OCI-LY1 (cell line): ENCODE measurements around the gene MTIF3.

Source experiments
- H2AFZ ChIP-seq: fragments of 200-600 bp; sonication (generic), shearing (Covaris generic); 2 replicates; pipeline ENCODE4 v1.6.0; 2014; ENCODE audit warnings: antibody characterized with exemption, mild to moderate bottlenecking, low read length
- H3F3A ChIP-seq: fragments of 200-600 bp; sonication (generic), shearing (Covaris generic); 2 replicates; pipeline ENCODE4 v1.6.0; 2014; ENCODE audit warnings: mild to moderate bottlenecking, antibody characterized with exemption, low read length, moderate library complexity; ENCODE audit not compliant: insufficient read depth
- H3K27ac ChIP-seq: fragments of 200-600 bp; sonication (generic); 2 replicates; pipeline ENCODE4 v1.5.1; 2014; ENCODE audit warnings: low read length, mixed run types, mild to moderate bottlenecking, low read depth; ENCODE audit not compliant: poor library complexity, severe bottlenecking
- H3K27me3 ChIP-seq: fragments of 200-600 bp; sonication (generic); 2 replicates; pipeline ENCODE4 v1.6.0; 2014; ENCODE audit warnings: antibody characterized with exemption, mild to moderate bottlenecking, low read length, moderate library complexity; ENCODE audit not compliant: insufficient read depth
- H3K36me3 ChIP-seq: fragments of 200-600 bp; sonication (generic); 2 replicates; pipeline ENCODE4 v1.6.1; 2014; ENCODE audit warnings: mild to moderate bottlenecking, antibody characterized with exemption, low read length, moderate library complexity, mixed read lengths; ENCODE audit not compliant: insufficient read depth
- H3K4me1 ChIP-seq: fragments of 200-600 bp; sonication (generic); 2 replicates; pipeline ENCODE4 v1.5.1; 2014; ENCODE audit warnings: mild to moderate bottlenecking, low read length, moderate library complexity; ENCODE audit not compliant: insufficient read depth, severe bottlenecking
- H3K4me2 ChIP-seq: fragments of 200-600 bp; sonication (generic), shearing (Covaris generic); 2 replicates; pipeline ENCODE4 v1.6.1; 2014; ENCODE audit warnings: low read length
- H3K4me3 ChIP-seq: fragments of 200-600 bp; sonication (generic); 2 replicates; pipeline ENCODE4 v1.5.1; 2014; ENCODE audit warnings: low read length, low read depth, mild to moderate bottlenecking, mixed read lengths; ENCODE audit not compliant: poor library complexity, severe bottlenecking
- H3K79me2 ChIP-seq: fragments of 200-600 bp; shearing (Covaris generic); 2 replicates; pipeline ENCODE4 v1.6.1; 2016; ENCODE audit warnings: mixed run types, low read length, mixed read lengths; ENCODE audit not compliant: insufficient read depth
- H3K9ac ChIP-seq: fragments of 200-600 bp; sonication (generic), shearing (Covaris generic); 2 replicates; pipeline ENCODE4 v1.6.1; 2014; ENCODE audit warnings: mild to moderate bottlenecking, low read length, mixed read lengths
- H3K9me2 ChIP-seq: fragments of 200-600 bp; sonication (generic), shearing (Covaris generic); 2 replicates; pipeline ENCODE4 v1.6.1; 2014; ENCODE audit warnings: low read depth, mild to moderate bottlenecking, low read length, mixed read lengths
- H3K9me3 ChIP-seq: fragments of 200-600 bp; shearing (Covaris generic); 2 replicates; pipeline ENCODE4 v1.6.1; 2014; ENCODE audit warnings: low read length, mixed read lengths
- H4K20me1 ChIP-seq: fragments of 200-600 bp; sonication (generic), shearing (Covaris generic); 2 replicates; pipeline ENCODE4 v1.6.0; 2016; ENCODE audit warnings: mild to moderate bottlenecking, low read length; ENCODE audit not compliant: insufficient read depth
- CTCF ChIP-seq: fragments of 200-600 bp; sonication (generic), shearing (Covaris generic); IDR thresholded peaks from 2 replicates; pipeline ENCODE4 v1.5.1; 2017; ENCODE audit warnings: mild to moderate bottlenecking, antibody characterized with exemption, low read length, moderate library complexity, mixed read lengths
- EZH2 ChIP-seq: fragments of 200-600 bp; sonication (generic), shearing (Covaris generic); IDR thresholded peaks from 2 replicates; pipeline ENCODE4 v1.8.0; 2017; ENCODE audit warnings: borderline replicate concordance, mixed run types, mild to moderate bottlenecking, antibody characterized with exemption, low read length, moderate library complexity, mixed read lengths

The MTIF3 gene

GRCh38 chr13:27404680-27405079 lies 45.7 kb downstream of the MTIF3 start:
- H3K9me2 ChIP-seq, result no peaks in the 10 kb centered on the region
- H4K20me1 ChIP-seq, result no peaks in the 10 kb centered on the region
- no peaks in the 10 kb centered on the region for H3F3A ChIP-seq
- no peak overlapping the region for H3K9ac ChIP-seq
- H3K9me3 ChIP-seq, result no peaks in the 10 kb centered on the region
- no peak overlapping the region for H3K27ac ChIP-seq
- no peak overlapping the region for H3K4me3 ChIP-seq
- no peaks in the 10 kb centered on the region for H3K79me2 ChIP-seq
- H3K27me3 ChIP-seq, result no peaks in the 10 kb centered on the region; the same call in 1 of the 2 replicates
- H2AFZ ChIP-seq, result no peak overlapping the region
- H3K4me1 ChIP-seq, result peaks cover 5% of the 10 kb centered on the region
- TF ChIP-seq EZH2, result no peak
- no peak for TF ChIP-seq CTCF
- H3K36me3 ChIP-seq, result no peaks in the 10 kb centered on the region
- H3K4me2 ChIP-seq, result no peak overlapping the region

GRCh38 chr13:27403727-27404385 lies 46.5 kb downstream of the MTIF3 start:
- Histone ChIP-seq H3K4me2 (no peak overlapping the region), H3K9me3 (no peaks in the 10 kb centered on the region), H3K27ac (no peak overlapping the region), H3K9ac (no peak overlapping the region), H3K4me3 (no peak overlapping the region), H3F3A (no peaks in the 10 kb centered on the region), H4K20me1 (no peaks in the 10 kb centered on the region), H3K79me2 (no peaks in the 10 kb centered on the region), H3K9me2 (no peaks in the 10 kb centered on the region), H3K4me1 (peaks cover 5% of the 10 kb centered on the region), H2AFZ (no peak overlapping the region), H3K36me3 (no peaks in the 10 kb centered on the region), H3K27me3 (no peaks in the 10 kb centered on the region; the same call in 1 of the 2 replicates)
- TF ChIP-seq EZH2 (no peak), CTCF (no peak)

GRCh38 chr13:27403203-27403678 lies 47.1 kb downstream of the MTIF3 start:
- Histone ChIP-seq H3K27me3 (no peaks in the 10 kb centered on the region; the same call in 1 of the 2 replicates), H3K79me2 (no peaks in the 10 kb centered on the region), H3K9me3 (no peaks in the 10 kb centered on the region), H3K36me3 (no peaks in the 10 kb centered on the region), H3K9me2 (no peaks in the 10 kb centered on the region), H3K4me3 (no peak overlapping the region), H3K9ac (no peak overlapping the region), H3K4me2 (no peak overlapping the region), H4K20me1 (no peaks in the 10 kb centered on the region), H2AFZ (no peak overlapping the region), H3F3A (no peaks in the 10 kb centered on the region), H3K4me1 (peaks cover 5% of the 10 kb centered on the region), H3K27ac (no peak overlapping the region)
- TF ChIP-seq CTCF (no peak), EZH2 (no peak)
